SK-N-MC (cell line): ENCODE results near the gene AAK1.

ENCODE experiments used
- EZH2 ChIP-seq: fragments of 200-600 bp; sonication (generic); IDR thresholded peaks from one replicate; pipeline ENCODE4 v1.6.1; 2017; ENCODE audit warnings: antibody characterized with exemption
- FOXP2 ChIP-seq: optimal IDR thresholded peaks from 2 replicates; pipeline ENCODE3; 2011; ENCODE audit warnings: mild to moderate bottlenecking, moderate library complexity; ENCODE audit not compliant: insufficient read depth; ENCODE audit errors: extremely low read length, control extremely low read depth
- POLR2AphosphoS5 ChIP-seq: IDR thresholded peaks from 2 replicates; pipeline ENCODE4 v1.6.1; 2012; ENCODE audit warnings: mild to moderate bottlenecking, low read depth, low read length, borderline replicate concordance

- TF ChIP-seq POLR2AphosphoS5 (no peak), EZH2 (no peak), FOXP2 (no peak)
These were observed 78.9 kb downstream of the AAK1 start for GRCh38 chr2:69564604-69565003.
